Skin epidermis (tissue), 12 donors: ENCODE results near the gene ST8SIA6.

Experiments
- H3K27ac ChIP-seq, 21 experiments: fragments of 200-600 bp; sonication (generic) in 11 of 21; one replicate each; pipeline ENCODE4 v1.5.0; 2020; ENCODE audit warnings: mild to moderate bottlenecking in 3 of 21, inconsistent platforms in 2 of 21, moderate library complexity in 2 of 21
- H3K4me3 ChIP-seq, 7 experiments: fragments of 200-600 bp; sonication (generic) in 2 of 7; one replicate each; pipeline ENCODE4 v1.5.0; 2020; ENCODE audit warnings: inconsistent platforms in 2 of 7, mild to moderate bottlenecking in 2 of 7, moderate library complexity in 1 of 7

The ST8SIA6 gene

GRCh38 chr10:17289763-17290162 is 164.6 kb downstream of the ST8SIA6 start:
- Histone ChIP-seq H3K27ac (no peak overlapping the region), H3K4me3 (no peak overlapping the region)

DNA sequence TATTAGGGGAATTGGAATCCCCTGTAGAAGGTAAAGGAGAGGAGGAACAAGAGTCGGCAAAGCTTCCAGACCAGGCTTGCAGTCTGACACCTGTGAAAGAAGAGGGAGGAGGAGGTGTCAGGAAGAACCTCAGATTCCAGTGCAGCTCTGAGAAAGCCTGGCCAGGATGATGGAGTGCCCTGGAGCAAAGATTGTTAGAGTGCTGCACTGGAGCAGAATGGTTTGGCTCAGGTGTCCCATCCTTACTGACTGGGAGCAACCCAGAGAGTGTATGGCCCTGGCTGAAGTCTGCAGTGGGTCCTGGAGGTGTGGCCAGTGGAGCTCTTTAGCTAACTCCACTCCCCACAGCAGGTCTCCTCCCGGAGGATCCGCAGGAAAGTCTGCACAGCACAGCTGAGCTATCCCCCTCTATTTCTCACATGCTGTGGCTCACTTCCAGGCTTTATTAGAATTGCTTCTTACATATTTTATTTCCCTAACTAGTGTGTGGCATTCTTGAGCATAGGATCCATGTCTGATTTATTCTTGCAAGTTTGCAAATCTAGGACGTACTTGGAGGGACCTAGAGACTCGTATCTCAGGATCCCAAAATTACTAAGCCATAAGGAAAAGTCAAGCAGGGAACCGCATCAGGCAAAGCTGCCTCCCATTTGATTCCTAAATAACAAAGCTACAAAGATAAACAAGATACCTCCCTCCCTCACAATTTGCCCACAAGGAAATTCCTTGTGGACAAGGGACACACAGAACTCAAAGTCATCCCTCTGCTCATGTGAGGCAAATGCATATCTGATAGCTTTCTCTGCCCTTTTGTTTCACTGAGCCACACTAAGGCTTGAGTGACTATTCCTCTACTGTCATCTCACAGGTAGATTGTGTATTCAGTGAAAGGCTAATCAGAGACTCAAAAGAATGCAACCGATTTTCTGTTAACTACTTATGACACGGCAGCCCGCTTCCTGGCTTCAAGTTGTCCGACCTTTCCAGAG is 167.5 kb downstream of the ST8SIA6 start:
- no peak overlapping the region for H3K27ac ChIP-seq

DNA sequence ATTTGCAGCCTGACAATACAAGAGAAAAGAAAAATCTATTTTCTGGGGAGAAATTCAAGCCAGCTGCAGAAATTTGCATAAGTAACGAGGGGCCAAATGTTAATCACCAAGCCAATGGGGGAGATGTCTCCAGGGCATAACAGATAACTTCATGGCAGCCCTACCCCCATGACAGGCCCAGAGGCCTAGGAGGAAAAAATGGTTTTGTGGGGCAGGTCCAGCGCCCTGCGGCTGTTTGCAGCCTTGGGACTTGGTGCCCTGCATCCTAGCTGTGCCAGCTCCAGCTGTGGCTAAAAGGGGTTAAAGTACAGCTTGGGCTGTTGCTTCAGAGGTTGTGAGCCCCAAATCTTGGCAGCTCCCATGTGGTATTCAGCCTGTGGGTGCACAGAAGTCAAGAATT is 172.1 kb downstream of the ST8SIA6 start:
- H3K4me3 ChIP-seq, result no peak overlapping the region
- H3K27ac ChIP-seq, result no peak overlapping the region

More for the DNA sequence above, 167.5 kb downstream of the ST8SIA6 start:
- no peak overlapping the region for H3K4me3 ChIP-seq

DNA sequence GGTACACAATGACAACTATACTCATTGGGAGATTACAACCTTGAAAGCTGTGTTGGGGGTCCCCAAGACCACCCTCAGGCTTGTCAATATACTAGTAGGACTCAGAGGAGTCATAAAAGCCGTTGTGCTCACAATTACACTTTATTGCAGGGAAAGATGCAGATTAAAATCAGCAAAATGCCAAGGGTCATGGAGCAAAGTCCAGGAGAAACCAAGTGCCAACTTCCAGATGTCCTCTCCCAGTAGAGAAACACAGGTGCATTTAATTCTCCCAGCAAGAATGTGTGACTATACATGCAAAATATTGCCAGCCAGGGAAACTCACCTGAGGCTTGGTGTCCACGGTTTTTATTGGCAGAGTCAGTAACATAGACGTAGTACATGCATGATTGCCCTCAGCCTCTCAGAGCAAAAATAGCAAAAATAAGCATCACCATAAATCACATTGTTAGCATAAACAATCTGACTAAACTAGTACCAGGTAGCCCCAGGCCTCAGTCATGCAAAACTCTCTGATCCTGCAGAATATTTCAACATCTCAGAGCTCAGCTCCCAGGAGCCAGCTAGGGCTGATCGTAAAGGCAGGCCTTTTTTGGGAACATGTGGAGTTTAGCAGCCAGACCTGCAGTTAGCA is 175.7 kb downstream of the ST8SIA6 start:
- Histone ChIP-seq H3K27ac (no peak overlapping the region), H3K4me3 (no peak overlapping the region)

GRCh38 chr10:17276756-17277424 is 177.5 kb downstream of the ST8SIA6 start:
- Histone ChIP-seq H3K4me3 (no peak overlapping the region), H3K27ac (no peak overlapping the region)

- Histone ChIP-seq H3K27ac (no peak overlapping the region), H3K4me3 (no peak overlapping the region)
These were observed 181.0 kb downstream of the ST8SIA6 start for GRCh38 chr10:17273403-17273802.

GRCh38 chr10:17272648-17273047 is 181.7 kb downstream of the ST8SIA6 start:
- Histone ChIP-seq H3K27ac (no peak overlapping the region), H3K4me3 (no peak overlapping the region)
